NCI-H82 treated with DMSO at 0.1 percent for 48 hours (cell line): ENCODE measurements around the gene CCN2.
A peak's percentile ranks its signal among the peaks of the same experiment; 100 is the strongest.

Source experiments
- DNase-seq: peaks from one replicate; lab custom pipeline; 2025; ENCODE audit not compliant: unreplicated experiment; lab: John Stamatoyannopoulos, UW

CCN2 gene

GRCh38 chr6:131967948-131968347, 16.8 kb upstream of the CCN2 start:
- no peak for DNase-seq

GRCh38 chr6:131966443-131966842, 15.3 kb upstream of the CCN2 start:
- no peak for DNase-seq

- DNase-seq = no peak
Observed at GRCh38 chr6:131963063-131963462, 11.9 kb upstream of the CCN2 start.

GRCh38 chr6:131960371-131961133, 9.4 kb upstream of the CCN2 start:
- no peak for DNase-seq

- no peak for DNase-seq
Observed at GRCh38 chr6:131958542-131959470, 7.6 kb upstream of the CCN2 start.

- DNase-seq = no peak
Observed at GRCh38 chr6:131958095-131958494, 6.9 kb upstream of the CCN2 start.

- DNase-seq = no peak
Observed at GRCh38 chr6:131955876-131956275, 4.7 kb upstream of the CCN2 start.

GRCh38 chr6:131955192-131955591, 4.0 kb upstream of the CCN2 start:
- no peak for DNase-seq

- no peak for DNase-seq
Observed at GRCh38 chr6:131954775-131955107, 3.6 kb upstream of the CCN2 start.

- no peak for DNase-seq
Observed at GRCh38 chr6:131954059-131954774, 3.0 kb upstream of the CCN2 start.

GRCh38 chr6:131952886-131953509, 1.8 kb upstream of the CCN2 start:
- no peak for DNase-seq

GRCh38 chr6:131951576-131952230, 531 bp upstream of the CCN2 start:
- DNase-seq = no peak

- peak; percentile 15 for DNase-seq
Observed at GRCh38 chr6:131949909-131950766, 1.0 kb downstream of the CCN2 start.

- DNase-seq = no peak
Observed at GRCh38 chr6:131949620-131949908, 1.6 kb downstream of the CCN2 start.

- DNase-seq = no peak
Observed at GRCh38 chr6:131948692-131949619, 2.2 kb downstream of the CCN2 start.

- DNase-seq = no peak
Observed at GRCh38 chr6:131947986-131948661, 3.0 kb downstream of the CCN2 start.

- no peak for DNase-seq
Observed at GRCh38 chr6:131946992-131947955, 3.9 kb downstream of the CCN2 start.
